ENCODE data around the gene ENAH. TPM values are rescaled to one million over a fixed set of nuclear protein-coding genes. Genes with fewer than 3 reads are reported as not detected.

The ENAH gene
- total and polyA plus RNA-seq, 2 donors (not counting 1 experiment from before 2014, with no cell fraction given), result 1.3 to 1.6 TPM

DNA sequence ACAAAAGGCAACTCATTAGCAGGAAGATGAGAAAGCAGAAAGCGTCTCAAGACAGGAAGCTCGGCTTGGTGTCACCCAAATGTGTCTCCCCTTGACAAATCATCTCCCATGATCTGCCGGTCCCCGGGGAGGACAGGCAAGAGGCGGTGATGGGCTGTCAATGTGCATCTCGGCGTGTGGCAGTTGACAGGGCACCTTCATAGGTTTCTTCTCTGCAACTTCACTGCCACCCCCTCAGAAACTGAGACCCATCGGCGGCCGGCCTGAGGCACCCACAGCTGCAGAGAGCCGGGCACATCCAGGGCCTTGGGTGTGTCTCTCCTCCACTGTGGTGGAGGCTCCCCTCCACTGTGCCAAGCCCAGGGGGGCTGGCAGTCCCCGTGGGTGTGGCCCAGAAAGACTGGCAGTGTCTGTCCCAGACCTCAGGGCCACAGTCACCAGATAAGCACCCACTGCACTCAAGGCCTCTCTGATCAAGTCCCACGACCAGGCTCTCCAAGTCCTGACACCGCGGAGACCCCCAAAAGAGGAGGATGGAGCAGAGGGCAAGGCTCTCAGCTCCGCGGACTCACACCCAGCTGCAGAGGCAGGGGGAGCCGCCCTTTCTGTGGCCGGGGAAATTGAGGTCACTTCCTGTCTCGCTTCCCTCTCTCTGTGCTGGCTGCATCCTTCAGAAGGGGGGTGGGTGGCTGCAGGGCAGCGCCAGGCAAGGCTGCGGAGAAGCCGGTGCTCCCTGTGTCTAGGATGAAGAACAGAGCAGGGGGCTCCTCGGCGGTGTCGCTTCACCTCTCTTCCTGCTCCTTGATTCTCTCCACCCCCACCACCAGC lies 185.5 kb downstream of the ENAH start:
- ChIA-PET CTCF (interaction anchor here (0.6 to 4.0 kb wide), 16 partner anchors 10 to 598 kb away, joined by 3 to 20 read pairs (median 7); partner anchors contain the start of genes LBR, SRP9 and TMEM63A), POLR2A (interaction anchor here (0.5 to 3.0 kb wide), 16 partner anchors 11 to 620 kb away, joined by 3 to 37 read pairs (median 4); partner anchors contain the start of genes H3-3A, LBR, PYCR2 and SDE2)
- intact Hi-C loops (cut with micrococcal nuclease), result loop anchor here (1.0 to 5.0 kb wide), 9 partner anchors 13 to 940 kb away; partner anchors contain the start of genes H3-3A, LBR, PARP1 and PYCR2
- Histone ChIP-seq H3K9me3 (ENCODE audit: control extremely low read depth in 1 of 3, control insufficient read depth in 2 of 3, insufficient read depth in 1 of 3, low read length in 2 of 3) (no peaks in the 10 kb centered on the region), H3K27ac (ENCODE audit: low read length in 2 of 2) (peak overlapping the region; percentile 82 to 97), H4K20me1 (ENCODE audit: control insufficient read depth, insufficient read depth, low read length, poor library complexity, severe bottlenecking) (no peaks in the 10 kb centered on the region), H3K36me3 (replicated peaks in 1 of 2; ENCODE audit: control extremely low read depth in 1 of 2, control insufficient read depth in 1 of 2, extremely low read depth in 1 of 2, insufficient read depth in 2 of 2, low read length in 1 of 2) (no peaks in the 10 kb centered on the region), H3K79me2 (ENCODE audit: control insufficient read depth, insufficient read depth, low read length) (no peaks in the 10 kb centered on the region), H3K9ac (ENCODE audit: low read length) (peak overlapping the region; percentile 74), H3K4me1 (ENCODE audit: control insufficient read depth in 2 of 2, insufficient read depth in 2 of 2, low read length in 2 of 2) (peaks cover 15 to 34% of the 10 kb centered on the region in 2 donors), H2AFZ (ENCODE audit: insufficient read depth, low read depth, low read length, poor library complexity, severe bottlenecking) (peak overlapping the region; percentile 83), H3K27me3 (replicated peaks in 1 of 4; ENCODE audit: control extremely low read depth in 1 of 4, control insufficient read depth in 3 of 4, insufficient read depth in 4 of 4, low read length in 3 of 4) (no peaks in the 10 kb centered on the region), H3K4me2 (replicated peaks; ENCODE audit: low read depth, low read length, poor library complexity, severe bottlenecking) (peak overlapping the region; percentile 85), H3K4me3 (ENCODE audit: control extremely low read depth in 1 of 5, extremely low read depth in 1 of 5, insufficient read depth in 1 of 5, low read depth in 2 of 5, low read length in 4 of 5) (peak overlapping the region; percentile 68 to 83 (median 73))
- H3K27ac Mint-ChIP-seq, result peak overlapping the region; percentile 97
- DNase-seq (peak; percentile 92), ATAC-seq (ENCODE audit: low read depth) (peak; percentile 88)
- peak overlapping the region; percentile 91 for H3K4me3 Mint-ChIP-seq
- H3K4me1 Mint-ChIP-seq, result peaks cover 37% of the 10 kb centered on the region
- no peaks in the 10 kb centered on the region for H3K27me3 Mint-ChIP-seq
- no peaks in the 10 kb centered on the region for H3K9me3 Mint-ChIP-seq (ENCODE audit: insufficient read depth)
- TF ChIP-seq, protein P1, sequence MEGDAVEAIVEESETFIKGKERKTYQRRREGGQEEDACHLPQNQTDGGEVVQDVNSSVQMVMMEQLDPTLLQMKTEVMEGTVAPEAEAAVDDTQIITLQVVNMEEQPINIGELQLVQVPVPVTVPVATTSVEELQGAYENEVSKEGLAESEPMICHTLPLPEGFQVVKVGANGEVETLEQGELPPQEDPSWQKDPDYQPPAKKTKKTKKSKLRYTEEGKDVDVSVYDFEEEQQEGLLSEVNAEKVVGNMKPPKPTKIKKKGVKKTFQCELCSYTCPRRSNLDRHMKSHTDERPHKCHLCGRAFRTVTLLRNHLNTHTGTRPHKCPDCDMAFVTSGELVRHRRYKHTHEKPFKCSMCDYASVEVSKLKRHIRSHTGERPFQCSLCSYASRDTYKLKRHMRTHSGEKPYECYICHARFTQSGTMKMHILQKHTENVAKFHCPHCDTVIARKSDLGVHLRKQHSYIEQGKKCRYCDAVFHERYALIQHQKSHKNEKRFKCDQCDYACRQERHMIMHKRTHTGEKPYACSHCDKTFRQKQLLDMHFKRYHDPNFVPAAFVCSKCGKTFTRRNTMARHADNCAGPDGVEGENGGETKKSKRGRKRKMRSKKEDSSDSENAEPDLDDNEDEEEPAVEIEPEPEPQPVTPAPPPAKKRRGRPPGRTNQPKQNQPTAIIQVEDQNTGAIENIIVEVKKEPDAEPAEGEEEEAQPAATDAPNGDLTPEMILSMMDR (IDR thresholded peaks at IDR 0.05), result no peak
- no peak for TF ChIP-seq EZH2 (IDR thresholded peaks at IDR 0.05; ENCODE audit: borderline replicate concordance, insufficient read depth, low read depth, low read length, poor library complexity, severe bottlenecking)
- WGBS (ENCODE audit: insufficient coverage), result under 1% methylated on average over 21 of the region's 26 CpGs

Measured in B cell (primary cell).